WTC11 (cell line): ENCODE data around the gene ZDHHC22. TPM values are rescaled to one million over a fixed set of nuclear protein-coding genes. Genes with fewer than 3 reads are reported as not detected.

Experiments
- ATAC-seq: fragments of 200-7000 bp; cut with Tn5 transposase; 2 replicates; pipeline ENCODE4 v1.10.0; 2021; ENCODE audit warnings: mild to moderate bottlenecking, moderate library complexity
- CTCF ChIA-PET: fragments of 300-600 bp; sonication (Branson Sonifier 250); formaldehyde crosslinking; loops from one replicate; lab custom pipeline; 2021; ENCODE audit warnings: antibody characterized with exemption; lab: Charles Lee
- POLR2A ChIA-PET: fragments of 350-600 bp; sonication (Branson Sonifier 250); formaldehyde crosslinking; loops from one replicate; lab custom pipeline; 2021; ENCODE audit warnings: antibody characterized with exemption; lab: Charles Lee
- DNase-seq: peaks from one replicate; pipeline ENCODE4 v3.0.0; 2021; ENCODE audit warnings: low spot score
- H3K27ac Mint-ChIP-seq: 2 replicates; pipeline ENCODE4 v1.8.0; 2021; ENCODE audit warnings: mixed read lengths
- H3K27me3 Mint-ChIP-seq: 2 replicates; pipeline ENCODE4 v1.8.0; 2021; ENCODE audit warnings: low read depth, mild to moderate bottlenecking, moderate library complexity, mixed read lengths
- H3K36me3 Mint-ChIP-seq: 2 replicates; pipeline ENCODE4 v1.8.0; 2021; ENCODE audit warnings: mixed read lengths
- H3K4me1 Mint-ChIP-seq: 2 replicates; pipeline ENCODE4 v1.8.0; 2022; ENCODE audit warnings: mixed read lengths
- H3K4me3 Mint-ChIP-seq: 2 replicates; pipeline ENCODE4 v1.8.0; 2021; ENCODE audit warnings: mild to moderate bottlenecking, moderate library complexity, mixed read lengths
- H3K9me3 Mint-ChIP-seq: 2 replicates; pipeline ENCODE4 v1.8.0; 2021; ENCODE audit warnings: mixed read lengths
- ATF1 ChIP-seq: sonication (generic); formaldehyde crosslinking; IDR thresholded peaks from 2 replicates; pipeline ENCODE4 v1.8.1; 2023; ENCODE audit warnings: mild to moderate bottlenecking, moderate library complexity, missing genetic modification reagents
- E2F1 ChIP-seq: sonication (generic); formaldehyde crosslinking; IDR thresholded peaks from 2 replicates; pipeline ENCODE4 v1.8.0; 2022; ENCODE audit warnings: mild to moderate bottlenecking, missing genetic modification reagents
- E2F4 ChIP-seq: sonication (generic); formaldehyde crosslinking; IDR thresholded peaks from 2 replicates; pipeline ENCODE4 v1.8.1; 2022; ENCODE audit warnings: low read depth, mild to moderate bottlenecking, moderate library complexity, missing genetic modification reagents, borderline replicate concordance
- ELF4 ChIP-seq: sonication (generic); formaldehyde crosslinking; IDR thresholded peaks from 2 replicates; pipeline ENCODE4 v1.8.1; 2022; ENCODE audit warnings: low read depth, mild to moderate bottlenecking, moderate library complexity, missing genetic modification reagents
- ETV6 ChIP-seq: sonication (generic); formaldehyde crosslinking; IDR thresholded peaks from 2 replicates; pipeline ENCODE4 v1.8.1; 2022; ENCODE audit warnings: mild to moderate bottlenecking, missing genetic modification reagents
- FOXK1 ChIP-seq: sonication (generic); formaldehyde crosslinking; IDR thresholded peaks from 2 replicates; pipeline ENCODE4 v1.8.0; 2022; ENCODE audit warnings: mild to moderate bottlenecking, moderate library complexity, missing genetic modification reagents
- HMGA2 ChIP-seq: fragments of 250-450 bp; sonication (Bioruptor Pico); IDR thresholded peaks from 2 replicates; pipeline ENCODE4 v1.4.0; 2021; ENCODE audit warnings: mild to moderate bottlenecking, moderate library complexity
- MLX ChIP-seq: sonication (generic); formaldehyde crosslinking; IDR thresholded peaks from 2 replicates; pipeline ENCODE4 v1.8.1; 2023; ENCODE audit warnings: mild to moderate bottlenecking, missing genetic modification reagents, moderate library complexity
- NFYB ChIP-seq: sonication (generic); formaldehyde crosslinking; conservative IDR thresholded peaks from 2 replicates; pipeline ENCODE4 v1.8.0; 2022; ENCODE audit warnings: low read depth, missing genetic modification reagents
- PRDM15 ChIP-seq: sonication (generic); formaldehyde crosslinking; IDR thresholded peaks from 2 replicates; pipeline ENCODE4 v1.8.0; 2022; ENCODE audit warnings: missing genetic modification reagents
- PRRX2 ChIP-seq: fragments of 250-450 bp; sonication (Bioruptor Pico); IDR thresholded peaks from 2 replicates; pipeline ENCODE4 v1.8.0; 2021; ENCODE audit warnings: mild to moderate bottlenecking
- STAT6 ChIP-seq: sonication (generic); formaldehyde crosslinking; conservative IDR thresholded peaks from 2 replicates; pipeline ENCODE4 v1.8.1; 2023; ENCODE audit warnings: mild to moderate bottlenecking, low read depth, missing genetic modification reagents, moderate library complexity
- TEAD1 ChIP-seq: sonication (generic); formaldehyde crosslinking; IDR thresholded peaks from 2 replicates; pipeline ENCODE4 v1.8.0; 2022; ENCODE audit warnings: mild to moderate bottlenecking, missing genetic modification reagents
- ZBTB21 ChIP-seq: sonication (generic); formaldehyde crosslinking; IDR thresholded peaks from 2 replicates; pipeline ENCODE4 v1.8.1; 2023; ENCODE audit warnings: mild to moderate bottlenecking, missing genetic modification reagents, borderline replicate concordance
- ZMAT4 ChIP-seq: fragments of 250-450 bp; sonication (Bioruptor Pico); IDR thresholded peaks from 2 replicates; pipeline ENCODE4 v1.9.0; 2021; ENCODE audit warnings: mild to moderate bottlenecking
- ZSCAN18 ChIP-seq: fragments of 250-450 bp; sonication (Bioruptor Pico); IDR thresholded peaks from 2 replicates; pipeline ENCODE4 v2.1.2; 2022; ENCODE audit warnings: mild to moderate bottlenecking, moderate library complexity
- total RNA-seq: library from RNA; stranded (reverse); gene quantifications from 3 replicates; pipeline ENCODE4 v1.2.3, GENCODE V29; 2021

Gene ZDHHC22
- total RNA-seq, 1 experiment from 2014 or later: 47.7 TPM

- ChIA-PET POLR2A (interaction anchor here (0.8 kb wide), 1 partner anchor 15 kb away, joined by 5 read pairs; no protein-coding TSS in a partner anchor), CTCF (interaction anchor here (0.9 to 4.6 kb wide), 8 partner anchors 11 to 99 kb away, joined by 3 to 32 read pairs (median 4); no protein-coding TSS in a partner anchor)
- no peak for DNase-seq
- peak; percentile 11; the same call in 1 of the 2 replicates for ATAC-seq
- Mint-ChIP-seq H3K4me3 (no peak overlapping the region), H3K27ac (peak overlapping the region; percentile 91), H3K27me3 (no peaks in the 10 kb centered on the region), H3K36me3 (peaks cover 51% of the 10 kb centered on the region), H3K9me3 (no peaks in the 10 kb centered on the region), H3K4me1 (peaks cover 47% of the 10 kb centered on the region)
- no peak for TF ChIP-seq MLX (CRISPR knock-in tag)
- no peak for TF ChIP-seq FOXK1 (CRISPR knock-in tag)
- no peak for TF ChIP-seq NFYB (CRISPR knock-in tag)
- TF ChIP-seq ATF1 (CRISPR knock-in tag): no peak
- no peak for TF ChIP-seq PRDM15 (CRISPR knock-in tag)
- no peak for TF ChIP-seq ELF4
- TF ChIP-seq STAT6 (CRISPR knock-in tag): no peak
- TF ChIP-seq ZBTB21 (CRISPR knock-in tag): no peak
- TF ChIP-seq E2F4 (CRISPR knock-in tag): no peak
Observed at GRCh38 chr14:77113644-77114043, 27.9 kb downstream of the ZDHHC22 start.

GRCh38 chr14:77111021-77111420, 30.6 kb downstream of the ZDHHC22 start:
- TF ChIP-seq PRDM15 (CRISPR knock-in tag) (0 out of 2 replicates have a peak, but pooled peaks have one; percentile 42), TEAD1 (CRISPR knock-in tag) (peak; percentile 42; the same call in 1 of the 2 replicates), HMGA2 (CRISPR knock-in tag) (peak; percentile 38; the same call in 1 of the 2 replicates), E2F1 (CRISPR knock-in tag) (no peak), PRRX2 (CRISPR knock-in tag) (no peak), ZMAT4 (no peak), FOXK1 (CRISPR knock-in tag) (peak; percentile 32; the same call in 1 of the 2 replicates), ZSCAN18 (no peak), ETV6 (CRISPR knock-in tag) (peak; percentile 84)
- TF ChIP-seq, all 79 proteins: peak for 5
- H3K27me3 Mint-ChIP-seq: no peaks in the 10 kb centered on the region
- peak overlapping the region; percentile 100 for H3K27ac Mint-ChIP-seq
- ChIA-PET POLR2A (interaction anchor here (1.1 to 1.5 kb wide), 2 partner anchors 13 to 31 kb away, joined by 4 to 5 read pairs; partner anchors contain the start of gene CIPC), CTCF (interaction anchor here (0.6 to 4.2 kb wide), 16 partner anchors 12 to 266 kb away, joined by 3 to 57 read pairs (median 4); partner anchors contain the start of genes SAMD15, TMED8 and ZDHHC22)
- peaks cover 52% of the 10 kb centered on the region for H3K4me1 Mint-ChIP-seq
- peak; percentile 92 for ATAC-seq
- DNase-seq: peak; percentile 69
- H3K36me3 Mint-ChIP-seq: peaks cover 56% of the 10 kb centered on the region
- peak overlapping the region; percentile 28 for H3K4me3 Mint-ChIP-seq
- no peaks in the 10 kb centered on the region for H3K9me3 Mint-ChIP-seq
